HepG2 (cell line): ENCODE results near the gene COMMD7. TPM values are rescaled to one million over a fixed set of nuclear protein-coding genes. Genes with fewer than 3 reads are reported as not detected.

Experiments used
- ARNTL ChIP-seq: sonication (generic); formaldehyde crosslinking; IDR thresholded peaks from 2 replicates; pipeline ENCODE4 v1.4.0; 2020; ENCODE audit warnings: mild to moderate bottlenecking, missing genetic modification reagents
- ATF5 ChIP-seq: sonication (generic); formaldehyde crosslinking; IDR thresholded peaks from 2 replicates; pipeline ENCODE4 v1.4.0; 2020; ENCODE audit warnings: mild to moderate bottlenecking, low read depth, missing genetic modification reagents
- GFI1 ChIP-seq: sonication (generic); formaldehyde crosslinking; IDR thresholded peaks from 2 replicates; pipeline ENCODE4 v1.5.0; 2020; ENCODE audit warnings: missing genetic modification reagents, mild to moderate bottlenecking, borderline replicate concordance
- GZF1 ChIP-seq: sonication (generic); formaldehyde crosslinking; IDR thresholded peaks from 2 replicates; pipeline ENCODE4 v1.5.1; 2020; ENCODE audit warnings: mild to moderate bottlenecking, missing genetic modification reagents
- HNF1A ChIP-seq, 2 experiments: sonication (generic) in 1 of 2; formaldehyde crosslinking in 1 of 2; IDR thresholded peaks; 2 replicates each; pipeline versions ENCODE4 v1.4.0 to v1.6.1; 2016 to 2020; ENCODE audit warnings: borderline replicate concordance in 1 of 2, low read depth in 1 of 2, mild to moderate bottlenecking in 1 of 2, missing genetic modification reagents in 1 of 2
- HNRNPLL ChIP-seq: fragments of 200-400 bp; formaldehyde crosslinking; IDR thresholded peaks from 2 replicates; pipeline ENCODE4 v1.6.1; 2017; ENCODE audit warnings: mild to moderate bottlenecking, low read depth, low read length; ENCODE audit not compliant: poor library complexity, severe bottlenecking
- KDM2A ChIP-seq: sonication (generic); formaldehyde crosslinking; IDR thresholded peaks from 2 replicates; pipeline ENCODE4 v1.4.0; 2020; ENCODE audit warnings: low read depth, missing genetic modification reagents, borderline replicate concordance
- MED8 ChIP-seq: sonication (generic); formaldehyde crosslinking; IDR thresholded peaks from 2 replicates; pipeline ENCODE4 v1.8.1; 2023; ENCODE audit warnings: mild to moderate bottlenecking, missing genetic modification reagents; ENCODE audit not compliant: insufficient replicate concordance
- NCOA2 ChIP-seq: sonication (generic); formaldehyde crosslinking; IDR thresholded peaks from 2 replicates; pipeline ENCODE4 v1.8.0; 2022; ENCODE audit warnings: inconsistent platforms
- NFIB ChIP-seq: sonication (generic); formaldehyde crosslinking; IDR thresholded peaks from 2 replicates; pipeline ENCODE4 v1.9.0; 2021; ENCODE audit warnings: missing genetic modification reagents, mild to moderate bottlenecking, borderline replicate concordance
- NKX3-1 ChIP-seq: sonication (generic); formaldehyde crosslinking; IDR thresholded peaks from 2 replicates; pipeline ENCODE4 v1.5.0; 2020; ENCODE audit warnings: missing genetic modification reagents
- NRL ChIP-seq: sonication (generic); formaldehyde crosslinking; IDR thresholded peaks from 2 replicates; pipeline ENCODE4 v1.5.0; 2020; ENCODE audit warnings: missing genetic modification reagents, mild to moderate bottlenecking, moderate library complexity, borderline replicate concordance
- REPIN1 ChIP-seq: sonication (generic); formaldehyde crosslinking; IDR thresholded peaks from 2 replicates; pipeline ENCODE4 v1.8.0; 2022; ENCODE audit warnings: missing genetic modification reagents, low read depth, mild to moderate bottlenecking, borderline replicate concordance
- RFX5 ChIP-seq: IDR thresholded peaks from 2 replicates; pipeline ENCODE4 v1.6.1; 2011; ENCODE audit warnings: low read depth, low read length, improper control_type of control experiment
- RXRA ChIP-seq: sonication (generic); formaldehyde crosslinking; IDR thresholded peaks from 2 replicates; pipeline ENCODE4 v1.5.1; 2020; ENCODE audit warnings: missing genetic modification reagents
- SSRP1 ChIP-seq: IDR thresholded peaks from 2 replicates; pipeline ENCODE4 v1.6.1; 2016; ENCODE audit warnings: control low read depth
- ZNF253 ChIP-seq: sonication (generic); formaldehyde crosslinking; IDR thresholded peaks from 2 replicates; pipeline ENCODE4 v1.8.0; 2022; ENCODE audit warnings: mild to moderate bottlenecking, missing genetic modification reagents, borderline replicate concordance
- ZNF275 ChIP-seq: sonication (generic); formaldehyde crosslinking; IDR thresholded peaks from 2 replicates; pipeline ENCODE4 v1.8.0; 2022; ENCODE audit warnings: missing genetic modification reagents, mild to moderate bottlenecking, inconsistent platforms, borderline replicate concordance
- ZNF354B ChIP-seq: sonication (generic); formaldehyde crosslinking; IDR thresholded peaks from 2 replicates; pipeline ENCODE4 v1.8.0; 2022; ENCODE audit warnings: mild to moderate bottlenecking, missing genetic modification reagents
- ZNF468 ChIP-seq: sonication (generic); formaldehyde crosslinking; IDR thresholded peaks from 2 replicates; pipeline ENCODE4 v1.8.0; 2022; ENCODE audit warnings: mild to moderate bottlenecking, moderate library complexity, missing genetic modification reagents
- ZNF496 ChIP-seq: sonication (generic); formaldehyde crosslinking; IDR thresholded peaks from 2 replicates; pipeline ENCODE4 v1.8.1; 2023; ENCODE audit warnings: mild to moderate bottlenecking, moderate library complexity, missing genetic modification reagents; ENCODE audit not compliant: insufficient replicate concordance
- ZNF768 ChIP-seq: sonication (generic); formaldehyde crosslinking; IDR thresholded peaks from 2 replicates; pipeline ENCODE4 v1.4.0; 2020; ENCODE audit warnings: missing genetic modification reagents
- polyA plus RNA-seq, 8 experiments: library from polyadenylated mRNA; depleted of rRNA in 3 of 8; stranded (reverse) in 7 of 8; unstranded in 1 of 8; fragments of >200 nt; fragmentation: Illumina TruSeq in 4 of 8; extraction: Trizol in 4 of 8; gene quantifications; 2 replicates each; pipeline versions ENCODE4 v1.2.1 to v1.2.3, GENCODE V29; 2011 to 2016; ENCODE audit warnings: low read depth in 4 of 8, missing spikeins in 1 of 8, mixed read lengths in 1 of 8; ENCODE audit not compliant: insufficient read depth in 1 of 8
- total RNA-seq, 5 experiments: library from RNA; depleted of rRNA; stranded (reverse); fragments of >200 nt; fragmentation: Illumina TruSeq; extraction: Trizol; gene quantifications; 2 replicates each; pipeline ENCODE4 v1.2.3, GENCODE V29; 2016; ENCODE audit warnings: low read depth in 1 of 5
- TF ChIP-seq, protein P1 (sequence below): sonication (generic); formaldehyde crosslinking; IDR thresholded peaks from 2 replicates; pipeline ENCODE4 v1.8.0; 2022; ENCODE audit warnings: mild to moderate bottlenecking, missing genetic modification reagents; ENCODE audit not compliant: insufficient replicate concordance

The COMMD7 gene
- total and polyA plus RNA-seq, 2 of the 13 experiments (the other 11 are each of a cell fraction or from before 2014, with no cell fraction given) = 42.1 to 53.3 TPM

GRCh38 chr20:32674362-32674789 lies 68.9 kb downstream of the COMMD7 start (continued):
- no peak for TF ChIP-seq HNF1A (IDR thresholded peaks at IDR 0.05; ENCODE audit: low read depth)
- no peak for TF ChIP-seq HNF1A (CRISPR knock-in tag; IDR thresholded peaks at IDR 0.05; ENCODE audit: borderline replicate concordance)
- TF ChIP-seq ZNF354B = no peak
- no peak for TF ChIP-seq ZNF496 (CRISPR knock-in tag)
- TF ChIP-seq NKX3-1 (CRISPR knock-in tag) = no peak
- TF ChIP-seq GZF1 (CRISPR knock-in tag) = no peak
- TF ChIP-seq RFX5 = no peak
- TF ChIP-seq, protein P1, sequence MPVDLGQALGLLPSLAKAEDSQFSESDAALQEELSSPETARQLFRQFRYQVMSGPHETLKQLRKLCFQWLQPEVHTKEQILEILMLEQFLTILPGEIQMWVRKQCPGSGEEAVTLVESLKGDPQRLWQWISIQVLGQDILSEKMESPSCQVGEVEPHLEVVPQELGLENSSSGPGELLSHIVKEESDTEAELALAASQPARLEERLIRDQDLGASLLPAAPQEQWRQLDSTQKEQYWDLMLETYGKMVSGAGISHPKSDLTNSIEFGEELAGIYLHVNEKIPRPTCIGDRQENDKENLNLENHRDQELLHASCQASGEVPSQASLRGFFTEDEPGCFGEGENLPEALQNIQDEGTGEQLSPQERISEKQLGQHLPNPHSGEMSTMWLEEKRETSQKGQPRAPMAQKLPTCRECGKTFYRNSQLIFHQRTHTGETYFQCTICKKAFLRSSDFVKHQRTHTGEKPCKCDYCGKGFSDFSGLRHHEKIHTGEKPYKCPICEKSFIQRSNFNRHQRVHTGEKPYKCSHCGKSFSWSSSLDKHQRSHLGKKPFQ = no peak
- TF ChIP-seq ARNTL = 0 out of 2 replicates have a peak, but pooled peaks have one; percentile 3
- no peak for TF ChIP-seq ATF5 (CRISPR knock-in tag)
- peak; percentile 76; the same call in 1 of the 2 replicates for TF ChIP-seq REPIN1
- TF ChIP-seq ZNF468 (CRISPR knock-in tag) = no peak
- no peak for TF ChIP-seq ZNF275 (CRISPR knock-in tag)
- TF ChIP-seq MED8 (CRISPR knock-in tag) = no peak
- no peak for TF ChIP-seq ZNF768 (CRISPR knock-in tag)
- peak; percentile 33; the same call in 1 of the 2 replicates for TF ChIP-seq NCOA2 (CRISPR knock-in tag)
- TF ChIP-seq RXRA (CRISPR knock-in tag) = no peak; the same call in 1 of the 2 replicates
- no peak for TF ChIP-seq ZNF253 (CRISPR knock-in tag)
- TF ChIP-seq GFI1 (CRISPR knock-in tag) = no peak
- TF ChIP-seq NFIB (CRISPR knock-in tag) = no peak
- no peak for TF ChIP-seq HNRNPLL
- TF ChIP-seq SSRP1 (CRISPR knock-in tag) = peak; percentile 83; the same call in 1 of the 2 replicates
- no peak for TF ChIP-seq NRL
- no peak; the same call in 1 of the 2 replicates for TF ChIP-seq KDM2A (CRISPR knock-in tag)
